ENCODE measurements around the gene ANXA11.

- TF ChIP-seq CTCF (conservative IDR thresholded peaks at IDR 0.05 in 1 of 2, IDR thresholded peaks at IDR 0.05 in 1 of 2; ENCODE audit: extremely low read depth in 1 of 2, insufficient read depth in 1 of 2, low read depth in 1 of 2, low read length in 2 of 2) = no peak
- TF ChIP-seq EZH2 (IDR thresholded peaks at IDR 0.05; ENCODE audit: borderline replicate concordance, low read length) = no peak
Measured at GRCh38 chr10:80187465-80188409, 17.6 kb downstream of the ANXA11 start.

Data from mammary epithelial cell (primary cell).